KMS-11 (cell line): ENCODE measurements around the gene THAP3.
"Not testable (repeated sequence)": the region's sequence is repeated elsewhere in the genome, so short reads cannot be mapped to it uniquely, and the experiment has no call there.

ENCODE experiments used
- H2AFZ ChIP-seq: fragments of 200-600 bp; sonication (generic); 2 replicates; pipeline ENCODE4 v1.6.1; 2016; ENCODE audit warnings: antibody characterized with exemption, mixed run types, low read depth
- H3K27ac ChIP-seq: fragments of 200-600 bp; sonication (generic); 2 replicates; pipeline ENCODE4 v1.6.1; 2016; ENCODE audit warnings: mild to moderate bottlenecking, mixed run types
- H3K27me3 ChIP-seq: fragments of 200-600 bp; sonication (generic); 2 replicates; pipeline ENCODE4 v1.6.1; 2017; ENCODE audit warnings: mild to moderate bottlenecking, low read depth, mixed run types, moderate library complexity; ENCODE audit not compliant: insufficient read depth
- H3K36me3 ChIP-seq: fragments of 200-600 bp; sonication (generic); 2 replicates; pipeline ENCODE4 v1.6.1; 2017; ENCODE audit warnings: mild to moderate bottlenecking, mixed run types; ENCODE audit not compliant: insufficient read depth
- H3K4me1 ChIP-seq: fragments of 200-600 bp; sonication (generic); 2 replicates; pipeline ENCODE4 v1.6.1; 2016; ENCODE audit warnings: mild to moderate bottlenecking, low read depth, mixed run types; ENCODE audit not compliant: poor library complexity, severe bottlenecking
- H3K4me2 ChIP-seq: fragments of 200-600 bp; sonication (generic); 2 replicates; pipeline ENCODE4 v1.7.0; 2016; ENCODE audit warnings: mild to moderate bottlenecking, mixed run types
- H3K4me3 ChIP-seq: fragments of 200-600 bp; sonication (generic); IDR thresholded peaks from 2 replicates; pipeline ENCODE4 v1.6.1; 2017; ENCODE audit warnings: low read depth, low read length, mixed read lengths; ENCODE audit not compliant: insufficient read depth
- H3K79me2 ChIP-seq: fragments of 200-600 bp; sonication (generic); 2 replicates; pipeline ENCODE4 v1.6.1; 2016; ENCODE audit warnings: low read depth, mixed run types; ENCODE audit not compliant: insufficient read depth
- H3K9ac ChIP-seq: fragments of 200-600 bp; sonication (generic); 2 replicates; pipeline ENCODE4 v1.6.1; 2016; ENCODE audit warnings: mild to moderate bottlenecking, mixed run types
- H4K20me1 ChIP-seq: fragments of 200-600 bp; sonication (generic); 2 replicates; pipeline ENCODE4 v1.6.1; 2016; ENCODE audit warnings: mild to moderate bottlenecking, mixed run types; ENCODE audit not compliant: insufficient read depth
- TF ChIP-seq, protein P1 (sequence below): fragments of 200-600 bp; sonication (generic); conservative IDR thresholded peaks from 2 replicates; pipeline ENCODE4 v1.6.1; 2017; ENCODE audit warnings: low read depth, mild to moderate bottlenecking, antibody characterized with exemption, low read length, moderate library complexity, mixed read lengths

Gene THAP3

GRCh38 chr1:6635910-6636760 lies 11.5 kb downstream of the THAP3 start:
- TF ChIP-seq, protein P1, sequence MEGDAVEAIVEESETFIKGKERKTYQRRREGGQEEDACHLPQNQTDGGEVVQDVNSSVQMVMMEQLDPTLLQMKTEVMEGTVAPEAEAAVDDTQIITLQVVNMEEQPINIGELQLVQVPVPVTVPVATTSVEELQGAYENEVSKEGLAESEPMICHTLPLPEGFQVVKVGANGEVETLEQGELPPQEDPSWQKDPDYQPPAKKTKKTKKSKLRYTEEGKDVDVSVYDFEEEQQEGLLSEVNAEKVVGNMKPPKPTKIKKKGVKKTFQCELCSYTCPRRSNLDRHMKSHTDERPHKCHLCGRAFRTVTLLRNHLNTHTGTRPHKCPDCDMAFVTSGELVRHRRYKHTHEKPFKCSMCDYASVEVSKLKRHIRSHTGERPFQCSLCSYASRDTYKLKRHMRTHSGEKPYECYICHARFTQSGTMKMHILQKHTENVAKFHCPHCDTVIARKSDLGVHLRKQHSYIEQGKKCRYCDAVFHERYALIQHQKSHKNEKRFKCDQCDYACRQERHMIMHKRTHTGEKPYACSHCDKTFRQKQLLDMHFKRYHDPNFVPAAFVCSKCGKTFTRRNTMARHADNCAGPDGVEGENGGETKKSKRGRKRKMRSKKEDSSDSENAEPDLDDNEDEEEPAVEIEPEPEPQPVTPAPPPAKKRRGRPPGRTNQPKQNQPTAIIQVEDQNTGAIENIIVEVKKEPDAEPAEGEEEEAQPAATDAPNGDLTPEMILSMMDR: no peak
- Histone ChIP-seq H3K4me3 (no peak overlapping the region), H3K36me3 (peaks cover 5% of the 10 kb centered on the region; the same call in 1 of the 2 replicates), H3K27ac (no peak overlapping the region), H2AFZ (no peak overlapping the region), H4K20me1 (no peaks in the 10 kb centered on the region), H3K4me1 (no peaks in the 10 kb centered on the region), H3K27me3 (no peaks in the 10 kb centered on the region), H3K9ac (no peak overlapping the region), H3K79me2 (no peaks in the 10 kb centered on the region), H3K4me2 (no peak overlapping the region)

GRCh38 chr1:6636778-6637177 lies 12.1 kb downstream of the THAP3 start:
- H3K4me1 ChIP-seq, H3K4me2 ChIP-seq, H3K27me3 ChIP-seq, H3K36me3 ChIP-seq, H3K79me2 ChIP-seq, H3K9ac ChIP-seq, H4K20me1 ChIP-seq, H3K4me3 ChIP-seq, H3K27ac ChIP-seq, H2AFZ ChIP-seq: not testable (repeated sequence)

DNA sequence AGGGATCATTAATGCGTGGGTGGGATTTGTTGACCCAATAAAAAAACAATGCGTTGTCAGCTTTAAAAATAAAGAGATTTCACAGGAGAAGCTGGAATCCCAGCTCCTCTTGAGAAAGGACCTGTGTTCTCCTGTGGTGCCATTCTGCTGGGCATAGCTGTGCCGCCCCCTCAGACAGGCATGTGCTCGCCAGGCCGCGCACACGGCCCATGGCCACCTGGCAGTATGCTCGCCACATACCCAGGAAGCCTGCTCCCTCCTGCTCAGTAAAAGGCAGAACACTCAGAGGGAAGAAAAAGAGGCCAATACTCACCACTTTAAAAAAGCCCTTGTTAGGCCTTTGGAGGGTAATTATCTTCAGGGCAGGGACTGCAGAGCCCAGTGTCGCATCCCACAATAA lies 13.1 kb downstream of the THAP3 start:
- Histone ChIP-seq H3K27me3 (no peaks in the 10 kb centered on the region), H3K27ac (no peak overlapping the region), H4K20me1 (no peaks in the 10 kb centered on the region), H3K36me3 (peaks cover 5% of the 10 kb centered on the region; the same call in 1 of the 2 replicates), H2AFZ (no peak overlapping the region), H3K4me3 (no peak overlapping the region), H3K4me1 (no peaks in the 10 kb centered on the region), H3K4me2 (no peak overlapping the region), H3K79me2 (no peaks in the 10 kb centered on the region), H3K9ac (no peak overlapping the region)
- TF ChIP-seq, protein P1: no peak

DNA sequence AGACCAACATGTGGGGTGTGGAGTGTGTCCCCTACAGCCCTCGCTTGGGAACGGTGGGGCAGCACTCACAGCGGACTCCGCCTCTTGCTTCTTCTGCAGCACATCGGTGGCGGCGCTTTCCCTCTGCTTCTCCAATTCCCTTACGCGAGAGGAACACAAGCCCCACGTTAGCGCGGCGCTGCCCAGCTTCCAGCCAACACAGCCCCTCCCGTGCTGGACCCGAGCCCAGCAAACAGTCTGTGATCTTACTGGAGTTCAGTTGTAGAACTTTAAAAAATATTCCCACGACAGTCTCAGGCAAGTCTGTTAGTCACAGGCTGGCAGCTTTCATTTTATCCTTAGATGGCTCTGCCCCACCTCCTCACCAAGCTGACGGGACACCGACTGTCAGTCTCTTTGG lies 13.6 kb downstream of the THAP3 start:
- no peak overlapping the region for H3K9ac ChIP-seq
- peaks cover 5% of the 10 kb centered on the region; the same call in 1 of the 2 replicates for H3K36me3 ChIP-seq

DNA sequence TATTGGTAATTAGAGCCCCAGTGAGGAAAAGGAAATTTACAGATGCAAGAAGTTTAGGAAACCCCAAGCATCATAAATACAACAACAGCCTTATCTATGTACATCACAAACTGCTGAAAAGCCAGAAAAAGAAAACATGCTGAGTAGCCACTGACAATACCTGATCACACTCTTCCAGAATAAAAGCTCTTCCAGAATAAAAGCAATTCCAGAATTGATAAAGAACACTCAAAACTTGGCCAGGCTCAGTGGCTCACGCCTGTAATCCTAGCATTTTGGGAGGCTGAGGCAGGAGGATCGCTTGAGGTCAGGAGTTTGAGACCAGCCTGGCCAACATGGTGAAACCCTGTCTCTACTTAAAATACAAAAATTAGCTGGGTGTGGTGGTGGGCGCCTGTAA lies 16.2 kb downstream of the THAP3 start:
- H3K79me2 ChIP-seq, H3K36me3 ChIP-seq, H3K9ac ChIP-seq, H3K27me3 ChIP-seq, H4K20me1 ChIP-seq, H3K4me2 ChIP-seq, H3K27ac ChIP-seq, H2AFZ ChIP-seq, H3K4me3 ChIP-seq, H3K4me1 ChIP-seq: not testable (repeated sequence)

More for the DNA sequence above, 13.6 kb downstream of the THAP3 start:
- Histone ChIP-seq H3K4me3 (no peak overlapping the region), H3K4me2 (no peak overlapping the region), H3K4me1 (no peaks in the 10 kb centered on the region), H3K79me2 (no peaks in the 10 kb centered on the region), H3K27ac (no peak overlapping the region), H3K27me3 (no peaks in the 10 kb centered on the region), H4K20me1 (no peaks in the 10 kb centered on the region), H2AFZ (no peak overlapping the region)
- TF ChIP-seq, protein P1: no peak
